NOMO-1 treated with DMSO at 0.1 percent for 48 hours (cell line): Measurements from ENCODE around the gene MAT1A.
"Not testable (repeated sequence)": the region's sequence is repeated elsewhere in the genome, so short reads cannot be mapped to it uniquely, and the experiment has no call there.

ENCODE experiments used
- DNase-seq: peaks from one replicate; lab custom pipeline; 2025; ENCODE audit not compliant: unreplicated experiment; lab: John Stamatoyannopoulos, UW

Gene MAT1A

DNA sequence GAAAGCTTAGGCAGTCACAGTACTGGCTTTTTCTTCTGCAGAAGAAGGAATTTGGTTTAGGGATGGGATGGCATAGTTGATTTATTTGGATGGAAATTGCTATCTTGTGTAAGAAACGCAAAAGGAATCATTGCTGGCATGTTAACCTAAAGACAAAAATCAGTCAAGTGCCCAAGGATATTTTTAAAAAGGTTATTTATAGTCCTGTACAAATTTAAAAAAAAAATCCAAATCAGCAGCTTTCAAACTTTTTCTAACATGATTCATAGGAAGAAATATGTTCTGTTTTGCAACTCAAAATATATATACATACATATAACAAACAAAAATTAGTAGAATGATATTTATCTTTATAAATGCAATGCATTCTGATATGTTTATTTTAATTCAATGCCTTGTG, 55.6 kb downstream of the MAT1A start:
- not testable (repeated sequence) for DNase-seq

DNA sequence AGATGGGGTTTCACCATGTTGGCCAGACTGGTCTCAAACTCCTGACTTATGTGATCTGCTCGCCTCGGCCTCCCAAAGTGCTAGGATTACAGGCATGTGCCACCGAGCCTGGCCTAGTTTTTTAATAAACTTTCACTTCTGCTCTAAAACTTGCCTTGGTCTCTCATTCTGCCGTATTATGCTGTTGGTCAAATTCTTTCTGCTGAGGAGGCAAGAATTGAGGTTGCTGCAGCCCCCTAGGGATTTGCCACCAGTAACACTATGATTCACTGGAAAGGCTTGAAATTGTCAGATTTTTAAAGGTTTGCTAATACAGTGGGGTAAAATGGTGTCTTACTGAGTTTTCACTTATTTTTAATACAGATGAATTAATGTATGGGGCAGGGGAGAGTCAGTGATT, 62.7 kb downstream of the MAT1A start:
- not testable (repeated sequence) for DNase-seq

DNA sequence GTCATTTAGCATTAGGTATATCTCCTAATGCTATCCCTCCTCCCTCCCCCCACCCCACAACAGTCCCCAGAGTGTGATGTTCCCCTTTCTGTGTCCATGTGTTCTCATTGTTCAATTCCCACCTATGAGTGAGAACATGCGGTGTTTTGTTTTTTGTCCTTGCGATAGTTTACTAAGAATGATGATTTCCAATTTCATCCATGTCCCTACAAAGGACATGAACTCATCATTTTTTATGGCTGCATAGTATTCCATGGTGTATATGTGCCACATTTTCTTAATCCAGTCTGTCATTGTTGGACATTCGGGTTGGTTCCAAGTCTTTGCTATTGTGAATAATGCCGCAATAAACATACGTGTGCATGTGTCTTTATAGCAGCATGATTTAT, 66.4 kb downstream of the MAT1A start:
- DNase-seq: not testable (repeated sequence)
